ENCODE data around the gene LSAMP. TPM values are rescaled to one million over a fixed set of nuclear protein-coding genes. Genes with fewer than 3 reads are reported as not detected.

LSAMP gene
- total RNA-seq, 2 donors from 2014 or later: 1.7 to 2.1 TPM

- no peak for DNase-seq (ENCODE audit: low spot score)
- Histone ChIP-seq H3K27ac (no peak overlapping the region), H3K4me1 (no peaks in the 10 kb centered on the region), H3K4me3 (no peak overlapping the region), H3K36me3 (no peaks in the 10 kb centered on the region), H3K27me3 (no peaks in the 10 kb centered on the region), H3K9me3 (no peaks in the 10 kb centered on the region)
- TF ChIP-seq CTCF (IDR thresholded peaks at IDR 0.05): no peak
Measured at GRCh38 chr3:115790759-115791158, 654.5 kb downstream of the LSAMP start.

GRCh38 chr3:115789481-115789880 is 655.8 kb downstream of the LSAMP start:
- Histone ChIP-seq H3K36me3 (no peaks in the 10 kb centered on the region), H3K4me3 (no peak overlapping the region), H3K27me3 (no peaks in the 10 kb centered on the region), H3K27ac (no peak overlapping the region), H3K4me1 (peaks cover 0 to 10% of the 10 kb centered on the region in 2 donors), H3K9me3 (no peaks in the 10 kb centered on the region)
- no peak for TF ChIP-seq CTCF (IDR thresholded peaks at IDR 0.05)
- no peak for DNase-seq (ENCODE audit: low spot score)

- H3K4me3 ChIP-seq: no peak overlapping the region
- TF ChIP-seq CTCF (IDR thresholded peaks at IDR 0.05): no peak
- no peak overlapping the region for H3K27ac ChIP-seq
- H3K9me3 ChIP-seq: no peaks in the 10 kb centered on the region
- DNase-seq (ENCODE audit: low spot score): no peak
- peaks cover 0 to 10% of the 10 kb centered on the region in 2 donors for H3K4me1 ChIP-seq
- no peaks in the 10 kb centered on the region for H3K36me3 ChIP-seq
- H3K27me3 ChIP-seq: no peaks in the 10 kb centered on the region
Measured at GRCh38 chr3:115788921-115789470, 656.3 kb downstream of the LSAMP start.

- H3K27me3 ChIP-seq: no peaks in the 10 kb centered on the region
- TF ChIP-seq CTCF (IDR thresholded peaks at IDR 0.05): no peak
Measured at GRCh38 chr3:115787818-115788217, 657.5 kb downstream of the LSAMP start.

GRCh38 chr3:115785782-115786181 is 659.5 kb downstream of the LSAMP start:
- H3K4me3 ChIP-seq: no peak overlapping the region
- peaks cover 0 to 10% of the 10 kb centered on the region in 2 donors for H3K4me1 ChIP-seq
- no peak for DNase-seq (ENCODE audit: low spot score)
- no peaks in the 10 kb centered on the region for H3K36me3 ChIP-seq
- H3K27me3 ChIP-seq: no peaks in the 10 kb centered on the region
- TF ChIP-seq CTCF (IDR thresholded peaks at IDR 0.05): no peak
- no peaks in the 10 kb centered on the region for H3K9me3 ChIP-seq
- no peak overlapping the region for H3K27ac ChIP-seq

More at GRCh38 chr3:115787818-115788217, 657.5 kb downstream of the LSAMP start:
- DNase-seq (ENCODE audit: low spot score): no peak
- H3K36me3 ChIP-seq: no peaks in the 10 kb centered on the region
- H3K27ac ChIP-seq: no peak overlapping the region
- no peak overlapping the region for H3K4me3 ChIP-seq
- H3K4me1 ChIP-seq: peaks cover 0 to 10% of the 10 kb centered on the region in 2 donors
- no peaks in the 10 kb centered on the region for H3K9me3 ChIP-seq

All from right atrium auricular region (tissue), 2 donors.